GM18505 (cell line): Measurements from ENCODE around the gene SLAIN2.

Source experiments
- ATAC-seq: cut with Tn5 transposase; IDR thresholded peaks from one replicate; pipeline ENCODE4 v1.9.1; 2021; ENCODE audit not compliant: unreplicated experiment
- POLR2A ChIP-seq: IDR thresholded peaks from 4 replicates; pipeline ENCODE4 v1.6.1; 2011; ENCODE audit warnings: borderline replicate concordance; ENCODE audit not compliant: insufficient read depth, insufficient read length; ENCODE audit errors: extremely low read depth

Gene SLAIN2

DNA sequence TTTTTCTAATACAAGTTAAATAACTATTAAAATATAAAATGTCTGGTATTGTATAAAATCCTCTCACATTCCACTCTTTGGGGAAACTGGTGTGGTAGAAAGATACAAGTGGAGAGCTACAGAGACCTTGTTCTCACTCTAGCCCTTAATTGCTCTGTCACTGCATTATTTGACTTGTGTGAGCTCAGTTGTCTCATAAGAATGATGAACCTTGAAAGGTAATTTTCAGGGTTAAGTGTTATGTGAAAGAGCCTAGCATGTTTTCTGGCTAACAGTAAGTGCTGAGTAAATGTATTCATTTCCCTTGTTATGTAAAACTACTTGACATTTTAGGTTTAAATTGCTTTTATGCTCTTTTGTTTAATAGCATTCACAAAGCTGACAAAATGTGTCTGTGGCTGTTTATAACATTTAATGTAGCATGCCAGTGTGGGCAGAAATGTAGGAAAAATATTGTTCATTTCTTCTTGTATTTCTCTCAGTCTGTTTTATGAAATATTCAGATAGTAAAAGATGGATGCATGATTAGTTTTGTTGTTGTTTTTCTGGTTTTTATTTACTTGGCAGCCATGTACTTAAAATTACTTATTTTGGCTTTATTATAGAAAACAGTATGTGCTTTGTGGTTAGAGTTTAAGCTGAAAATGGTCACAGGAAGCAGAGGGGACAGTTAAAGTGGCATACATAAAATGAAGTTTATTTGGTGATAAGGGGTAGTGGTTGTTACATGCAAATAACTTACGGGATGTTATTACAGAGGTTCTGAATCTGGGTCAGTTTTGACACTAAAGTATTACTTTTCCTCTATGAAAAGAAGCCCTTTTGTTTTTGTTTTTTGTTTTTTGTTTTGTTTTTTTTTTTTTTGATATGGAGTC is 29.2 kb downstream of the SLAIN2 start:
- TF ChIP-seq POLR2A, result no peak
- ATAC-seq, result no peak

GRCh38 chr4:48372272-48372671 is 30.9 kb downstream of the SLAIN2 start:
- ATAC-seq, result no peak
- no peak for TF ChIP-seq POLR2A

DNA sequence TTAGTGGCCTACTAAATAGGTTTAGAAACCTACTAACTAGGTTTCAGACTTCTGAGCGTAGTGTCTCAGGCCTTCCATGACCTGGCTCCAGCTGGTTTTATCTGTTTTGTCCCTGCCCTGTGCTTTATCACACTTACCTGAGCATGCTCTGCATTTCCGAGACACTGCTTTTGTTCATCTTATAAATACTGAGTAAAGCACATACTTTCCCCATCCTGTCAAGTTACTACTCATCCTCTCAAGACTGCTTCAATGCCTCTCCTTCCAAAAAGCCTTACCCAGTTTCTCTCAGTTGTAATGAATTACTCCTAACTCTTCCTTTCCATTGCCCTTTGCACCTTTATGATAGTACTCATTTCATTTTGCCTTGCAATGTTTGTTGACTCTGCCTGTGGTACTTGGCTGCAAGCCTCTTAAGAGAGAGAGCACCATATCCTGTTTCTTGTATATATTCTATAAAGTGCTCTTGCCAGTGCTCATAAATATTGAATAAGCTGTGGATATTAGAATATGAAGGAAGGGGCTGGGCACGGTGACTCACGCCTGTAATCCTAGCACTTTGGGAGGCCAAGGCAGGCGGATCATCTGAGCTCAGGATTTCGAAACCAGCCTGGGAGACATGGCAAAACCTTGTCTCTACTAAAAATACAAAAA is 34.4 kb downstream of the SLAIN2 start:
- TF ChIP-seq POLR2A, result no peak
- no peak for ATAC-seq

DNA sequence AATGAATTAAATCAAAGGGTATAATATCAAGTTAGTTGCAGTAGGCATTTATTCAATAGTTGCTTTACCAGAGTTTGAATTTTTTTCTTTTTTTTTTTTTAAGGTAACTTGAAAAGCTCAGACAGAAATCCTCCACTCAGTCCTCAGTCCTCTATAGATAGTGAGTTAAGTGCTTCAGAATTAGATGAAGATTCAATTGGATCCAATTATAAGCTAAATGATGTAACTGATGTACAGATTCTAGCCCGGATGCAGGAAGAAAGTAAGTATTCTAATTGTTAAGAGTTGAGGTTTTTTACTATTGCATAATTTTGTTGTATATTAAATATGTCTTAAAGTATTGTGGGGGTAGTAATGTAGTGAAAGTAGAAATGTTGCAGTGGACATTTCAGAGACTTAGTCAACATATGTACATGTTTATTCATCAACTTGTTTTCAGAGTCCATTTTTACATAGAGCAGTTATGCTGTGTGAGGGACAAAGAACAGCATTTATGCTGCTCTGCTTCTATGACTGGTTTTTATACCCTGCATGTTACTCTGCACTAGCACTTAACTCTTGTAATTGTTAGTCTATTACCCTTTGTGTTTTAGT is 38.4 kb downstream of the SLAIN2 start:
- no peak for ATAC-seq
- TF ChIP-seq POLR2A, result no peak

GRCh38 chr4:48380583-48381167 is 39.3 kb downstream of the SLAIN2 start:
- no peak for TF ChIP-seq POLR2A
- ATAC-seq, result no peak

- no peak for TF ChIP-seq POLR2A
- ATAC-seq, result no peak
Measured at GRCh38 chr4:48388525-48389154, 47.3 kb downstream of the SLAIN2 start.

DNA sequence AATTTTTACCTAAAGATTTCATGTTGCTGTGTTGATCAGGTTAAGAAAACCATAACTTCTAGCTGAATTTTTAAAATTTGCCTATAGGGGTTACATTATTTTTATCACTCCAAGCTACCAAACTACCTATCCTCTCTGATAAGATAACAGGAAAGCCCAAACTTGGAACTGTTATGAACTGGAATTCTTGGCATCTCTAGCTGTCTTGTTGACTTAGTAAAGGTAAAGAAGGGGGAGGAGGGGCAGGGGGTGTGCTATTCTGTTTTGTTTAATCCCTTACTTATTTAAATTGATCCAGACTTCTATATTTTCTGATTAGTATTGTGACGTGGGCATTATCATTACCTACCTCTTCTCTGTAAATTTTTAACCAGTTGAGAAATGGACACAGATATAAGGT is 54.7 kb downstream of the SLAIN2 start:
- no peak for ATAC-seq
- TF ChIP-seq POLR2A, result no peak

- TF ChIP-seq POLR2A, result no peak
- ATAC-seq, result no peak
Measured at GRCh38 chr4:48400416-48400815, 59.1 kb downstream of the SLAIN2 start.

DNA sequence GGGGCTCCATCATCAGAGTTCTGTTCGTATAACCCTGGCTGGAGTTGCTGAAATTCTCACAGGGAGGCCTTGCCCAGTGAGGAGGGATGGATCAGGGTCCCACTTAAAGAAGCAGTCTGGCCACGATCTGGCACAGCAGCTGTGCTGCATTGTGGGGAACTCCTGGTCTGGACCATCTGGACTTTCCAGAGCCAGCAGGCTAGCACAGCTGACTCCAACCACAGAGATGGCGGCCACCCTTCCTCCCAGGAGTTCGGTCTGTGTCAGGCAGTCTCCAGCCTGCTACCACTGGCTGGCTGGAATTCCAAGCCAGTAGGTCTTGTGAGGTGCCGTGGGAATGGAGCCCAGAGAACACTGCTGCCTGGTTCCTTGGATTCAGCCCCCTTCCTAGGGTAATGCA is 62.0 kb downstream of the SLAIN2 start:
- no peak for TF ChIP-seq POLR2A
- ATAC-seq, result no peak

GRCh38 chr4:48403779-48404178 is 62.5 kb downstream of the SLAIN2 start:
- no peak for TF ChIP-seq POLR2A
- no peak for ATAC-seq

GRCh38 chr4:48405924-48406323 is 64.6 kb downstream of the SLAIN2 start:
- TF ChIP-seq POLR2A, result no peak
- no peak for ATAC-seq

DNA sequence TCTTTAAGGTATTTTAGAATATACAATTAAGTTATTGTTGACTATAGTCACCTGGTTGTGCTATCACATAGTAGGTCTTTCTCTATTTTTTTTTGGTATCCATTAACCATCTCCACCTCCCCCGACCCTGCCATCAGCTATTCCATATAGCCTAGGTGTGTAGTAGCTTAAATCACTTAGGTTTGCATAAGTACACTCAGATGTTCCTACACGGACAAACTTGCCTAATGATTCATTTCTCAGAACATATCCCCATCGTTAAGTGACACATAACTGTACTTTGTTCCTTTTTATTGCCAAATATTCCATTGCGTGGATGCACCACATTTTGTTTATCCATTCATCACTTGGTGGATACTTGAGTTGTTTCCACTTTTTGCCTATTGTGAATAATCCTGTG is 67.9 kb downstream of the SLAIN2 start:
- TF ChIP-seq POLR2A, result no peak
- ATAC-seq, result no peak

DNA sequence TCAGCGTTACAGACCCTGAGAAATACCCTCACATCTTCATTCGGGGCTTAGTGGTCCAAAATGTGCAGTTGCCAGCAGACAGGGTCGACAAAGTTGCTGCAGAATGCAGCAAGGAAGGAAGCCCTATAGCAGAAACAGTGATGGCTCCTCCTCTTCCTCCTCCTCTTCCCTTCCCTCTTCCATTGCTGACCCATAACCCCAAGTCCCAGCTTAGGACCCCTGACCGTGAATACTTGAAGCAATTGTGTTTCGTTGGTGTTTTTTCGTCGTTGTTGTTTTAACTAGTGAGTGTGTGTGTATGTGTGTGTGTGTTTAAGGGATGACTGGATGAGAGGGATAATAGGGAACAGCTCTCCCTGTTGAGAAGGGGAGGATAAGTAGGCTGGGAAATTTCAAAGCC is 69.5 kb downstream of the SLAIN2 start:
- no peak for TF ChIP-seq POLR2A
- ATAC-seq, result no peak

- ATAC-seq, result no peak
- TF ChIP-seq POLR2A, result no peak
Measured at GRCh38 chr4:48420144-48420543, 78.8 kb downstream of the SLAIN2 start.

DNA sequence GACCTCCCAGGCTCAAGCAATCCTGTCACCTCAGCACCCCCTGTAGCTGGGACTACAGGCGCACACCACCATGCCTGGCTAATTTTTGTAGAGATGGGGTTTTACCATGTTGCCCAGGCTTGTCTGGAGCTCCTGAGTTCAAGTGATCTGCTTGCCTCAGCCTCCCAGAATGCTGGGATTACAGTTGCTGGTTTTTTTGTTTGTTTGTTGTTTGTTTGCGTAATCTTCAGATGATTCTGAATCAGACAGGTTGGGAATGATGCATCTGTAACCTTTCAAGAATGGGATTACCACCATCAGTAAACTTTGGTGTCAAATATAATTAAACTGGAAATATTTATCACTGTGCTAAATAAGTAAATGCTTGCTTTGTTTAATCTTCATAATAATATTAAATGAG is 79.8 kb downstream of the SLAIN2 start:
- ATAC-seq, result no peak
- no peak for TF ChIP-seq POLR2A
